Measurements from ENCODE around the gene OPN1SW. TPM values are rescaled to one million over a fixed set of nuclear protein-coding genes. Genes with fewer than 3 reads are reported as not detected.
A peak's percentile ranks its signal among the peaks of the same experiment; 100 is the strongest.

Gene OPN1SW
- total RNA-seq, 3 donors from 2014 or later = not detected

GRCh38 chr7:128755075-128755818 lies 20.3 kb downstream of the OPN1SW start:
- H3K36me3 ChIP-seq = no peaks in the 10 kb centered on the region
- TF ChIP-seq, protein P1, sequence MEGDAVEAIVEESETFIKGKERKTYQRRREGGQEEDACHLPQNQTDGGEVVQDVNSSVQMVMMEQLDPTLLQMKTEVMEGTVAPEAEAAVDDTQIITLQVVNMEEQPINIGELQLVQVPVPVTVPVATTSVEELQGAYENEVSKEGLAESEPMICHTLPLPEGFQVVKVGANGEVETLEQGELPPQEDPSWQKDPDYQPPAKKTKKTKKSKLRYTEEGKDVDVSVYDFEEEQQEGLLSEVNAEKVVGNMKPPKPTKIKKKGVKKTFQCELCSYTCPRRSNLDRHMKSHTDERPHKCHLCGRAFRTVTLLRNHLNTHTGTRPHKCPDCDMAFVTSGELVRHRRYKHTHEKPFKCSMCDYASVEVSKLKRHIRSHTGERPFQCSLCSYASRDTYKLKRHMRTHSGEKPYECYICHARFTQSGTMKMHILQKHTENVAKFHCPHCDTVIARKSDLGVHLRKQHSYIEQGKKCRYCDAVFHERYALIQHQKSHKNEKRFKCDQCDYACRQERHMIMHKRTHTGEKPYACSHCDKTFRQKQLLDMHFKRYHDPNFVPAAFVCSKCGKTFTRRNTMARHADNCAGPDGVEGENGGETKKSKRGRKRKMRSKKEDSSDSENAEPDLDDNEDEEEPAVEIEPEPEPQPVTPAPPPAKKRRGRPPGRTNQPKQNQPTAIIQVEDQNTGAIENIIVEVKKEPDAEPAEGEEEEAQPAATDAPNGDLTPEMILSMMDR (IDR thresholded peaks at IDR 0.05) = no peak
- TF ChIP-seq POLR2AphosphoS5 (IDR thresholded peaks at IDR 0.05) (no peak), POLR2A (IDR thresholded peaks at IDR 0.05) (no peak)
- intact Hi-C loops (cut with DNase I; ENCODE audit: low total_unique reads) = no loop called here
- no peaks in the 10 kb centered on the region for H3K9me3 ChIP-seq
- no peak for DNase-seq (ENCODE audit: low spot score in 2 of 2)
- H3K4me3 ChIP-seq = no peak overlapping the region
- peak overlapping the region in 1 of 2 donors; percentile 40 for H3K27ac ChIP-seq
- no peaks in the 10 kb centered on the region for H3K27me3 ChIP-seq
- no peaks in the 10 kb centered on the region for H3K4me1 ChIP-seq

DNA sequence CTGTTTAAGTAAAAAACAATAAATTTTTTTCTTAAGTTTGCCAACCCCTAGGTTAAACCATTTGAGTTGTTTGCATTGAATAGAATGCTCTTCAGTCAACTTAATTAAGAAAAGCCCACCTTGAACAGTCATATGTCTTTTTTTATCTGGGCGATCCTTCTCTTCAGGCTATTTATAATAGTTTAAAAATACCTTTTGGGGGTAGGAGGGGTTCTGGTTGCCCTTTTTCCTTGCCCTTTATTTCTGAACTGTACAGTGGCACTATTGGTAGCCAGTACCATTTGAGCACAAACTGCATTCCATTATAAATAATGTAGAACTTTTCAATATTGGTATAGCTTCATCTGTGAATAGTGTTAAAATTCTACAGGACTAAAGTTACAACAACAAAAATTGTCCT lies 23.3 kb downstream of the OPN1SW start:
- TF ChIP-seq POLR2A (IDR thresholded peaks at IDR 0.05) = no peak
- TF ChIP-seq, protein P1 (IDR thresholded peaks at IDR 0.05) = no peak
- H3K9me3 ChIP-seq = no peaks in the 10 kb centered on the region
- H3K27me3 ChIP-seq = no peaks in the 10 kb centered on the region
- H3K36me3 ChIP-seq = no peaks in the 10 kb centered on the region
- H3K27ac ChIP-seq = no peak overlapping the region
- no peak overlapping the region for H3K4me3 ChIP-seq
- no peaks in the 10 kb centered on the region for H3K4me1 ChIP-seq
- DNase-seq (ENCODE audit: low spot score in 2 of 2) = no peak
- intact Hi-C loops (cut with DNase I; ENCODE audit: low total_unique reads) = no loop called here

- no peaks in the 10 kb centered on the region for H3K4me1 ChIP-seq
- H3K4me3 ChIP-seq = no peak overlapping the region
- no peak for TF ChIP-seq POLR2AphosphoS5 (IDR thresholded peaks at IDR 0.05)
- TF ChIP-seq POLR2A (IDR thresholded peaks at IDR 0.05) = no peak
- TF ChIP-seq, protein P1 (IDR thresholded peaks at IDR 0.05) = no peak
- DNase-seq (ENCODE audit: low spot score in 2 of 2) = no peak
- no peak overlapping the region for H3K27ac ChIP-seq
- no peaks in the 10 kb centered on the region for H3K9me3 ChIP-seq
- intact Hi-C loops (cut with DNase I; ENCODE audit: low total_unique reads) = no loop called here
- H3K27me3 ChIP-seq = no peaks in the 10 kb centered on the region
- no peaks in the 10 kb centered on the region for H3K36me3 ChIP-seq
These were observed 28.1 kb downstream of the OPN1SW start for GRCh38 chr7:128747327-128748079.

GRCh38 chr7:128745706-128746105 lies 29.9 kb downstream of the OPN1SW start:
- intact Hi-C loops (cut with DNase I; ENCODE audit: low total_unique reads) = no loop called here

More at GRCh38 chr7:128745706-128746105, 29.9 kb downstream of the OPN1SW start:
- H3K27me3 ChIP-seq = no peaks in the 10 kb centered on the region
- H3K4me3 ChIP-seq = no peak overlapping the region
- no peak for DNase-seq (ENCODE audit: low spot score in 2 of 2)
- no peaks in the 10 kb centered on the region for H3K9me3 ChIP-seq
- TF ChIP-seq, protein P1 (IDR thresholded peaks at IDR 0.05) = no peak
- no peak for TF ChIP-seq POLR2A (IDR thresholded peaks at IDR 0.05)
- TF ChIP-seq POLR2AphosphoS5 (IDR thresholded peaks at IDR 0.05) = no peak
- H3K4me1 ChIP-seq = peaks cover 0 to 5% of the 10 kb centered on the region in 2 donors
- no peaks in the 10 kb centered on the region for H3K36me3 ChIP-seq
- no peak overlapping the region for H3K27ac ChIP-seq

All from breast epithelium (tissue), 4 donors.